GM18873 (cell line): ENCODE data around the gene ANXA11.
"Not testable (repeated sequence)": the region's sequence is repeated elsewhere in the genome, so short reads cannot be mapped to it uniquely, and the experiment has no call there.

ENCODE experiments used
- ATAC-seq: cut with Tn5 transposase; IDR thresholded peaks from one replicate; pipeline ENCODE4 v1.9.1; 2021; ENCODE audit warnings: mild to moderate bottlenecking, moderate library complexity, moderate number of reproducible peaks; ENCODE audit not compliant: unreplicated experiment, low FRiP score

The ANXA11 gene

DNA sequence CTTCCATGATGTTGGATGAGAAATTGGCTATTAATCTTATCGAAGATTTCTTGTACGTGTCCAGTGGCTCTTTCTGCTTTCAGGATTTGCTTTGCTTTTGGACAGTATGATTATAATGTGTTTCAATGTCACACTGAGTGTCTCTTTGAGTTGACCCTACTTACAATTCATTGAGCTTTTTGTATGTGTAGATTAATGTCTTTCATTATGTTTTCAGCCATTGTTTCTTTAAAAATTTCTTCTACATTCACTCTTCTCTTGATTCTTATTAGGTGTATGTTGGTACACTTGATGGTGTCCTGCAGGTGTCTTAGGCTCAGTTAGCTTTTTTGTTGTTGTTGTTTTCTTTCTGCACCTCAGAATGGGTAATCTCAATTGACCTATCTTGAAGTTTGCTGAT, 56.2 kb downstream of the ANXA11 start:
- ATAC-seq: no peak

GRCh38 chr10:80148166-80148805, 57.1 kb downstream of the ANXA11 start:
- ATAC-seq: no peak

- no peak for ATAC-seq
Observed at GRCh38 chr10:80146918-80147317, 58.4 kb downstream of the ANXA11 start.

DNA sequence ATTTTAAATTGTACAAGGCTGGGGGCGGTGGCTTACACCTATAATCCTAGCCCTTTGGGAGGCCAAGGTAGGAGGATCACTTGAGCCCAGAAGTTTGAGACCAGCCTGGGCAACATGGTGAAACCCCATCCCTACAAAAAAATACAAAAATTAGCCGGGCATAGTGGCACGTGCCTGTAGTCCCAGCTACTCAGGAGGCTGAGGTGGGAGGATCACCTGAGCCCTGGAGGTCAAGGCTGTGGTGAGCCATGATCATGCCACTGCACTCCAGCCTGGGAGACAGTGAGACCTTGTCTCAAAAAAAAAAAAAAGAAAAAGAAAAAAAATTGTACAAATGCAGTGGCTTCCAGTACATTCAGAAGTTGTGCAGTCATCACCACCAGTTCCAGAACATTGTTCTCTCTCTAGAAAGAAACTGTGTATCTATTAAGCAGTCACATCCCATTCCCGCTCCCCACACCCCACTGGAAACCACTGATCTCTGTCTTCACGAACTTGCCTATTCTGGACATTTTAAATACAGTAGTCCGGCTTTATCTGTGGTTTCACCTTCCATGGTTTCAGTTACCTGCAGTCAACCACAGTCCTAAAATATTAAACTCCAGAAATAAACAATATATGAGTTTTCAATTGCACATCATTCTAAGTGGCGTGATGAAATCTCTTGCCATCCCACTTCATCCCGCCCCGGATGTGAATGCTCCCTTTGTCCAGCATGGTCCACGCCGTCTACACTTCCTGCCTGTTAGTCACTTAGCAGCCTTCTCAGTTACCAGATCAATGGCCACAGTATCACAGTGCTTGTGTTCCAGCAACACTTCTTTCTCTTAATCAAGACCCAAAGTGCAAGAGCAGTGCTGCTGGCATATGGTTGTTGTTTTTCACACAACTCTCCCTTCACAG, 59.7 kb downstream of the ANXA11 start:
- not testable (repeated sequence) for ATAC-seq

GRCh38 chr10:80144696-80145131, 60.6 kb downstream of the ANXA11 start:
- ATAC-seq: peak; percentile 40

- peak; percentile 38 for ATAC-seq
Observed at GRCh38 chr10:80144067-80144695, 61.2 kb downstream of the ANXA11 start.

DNA sequence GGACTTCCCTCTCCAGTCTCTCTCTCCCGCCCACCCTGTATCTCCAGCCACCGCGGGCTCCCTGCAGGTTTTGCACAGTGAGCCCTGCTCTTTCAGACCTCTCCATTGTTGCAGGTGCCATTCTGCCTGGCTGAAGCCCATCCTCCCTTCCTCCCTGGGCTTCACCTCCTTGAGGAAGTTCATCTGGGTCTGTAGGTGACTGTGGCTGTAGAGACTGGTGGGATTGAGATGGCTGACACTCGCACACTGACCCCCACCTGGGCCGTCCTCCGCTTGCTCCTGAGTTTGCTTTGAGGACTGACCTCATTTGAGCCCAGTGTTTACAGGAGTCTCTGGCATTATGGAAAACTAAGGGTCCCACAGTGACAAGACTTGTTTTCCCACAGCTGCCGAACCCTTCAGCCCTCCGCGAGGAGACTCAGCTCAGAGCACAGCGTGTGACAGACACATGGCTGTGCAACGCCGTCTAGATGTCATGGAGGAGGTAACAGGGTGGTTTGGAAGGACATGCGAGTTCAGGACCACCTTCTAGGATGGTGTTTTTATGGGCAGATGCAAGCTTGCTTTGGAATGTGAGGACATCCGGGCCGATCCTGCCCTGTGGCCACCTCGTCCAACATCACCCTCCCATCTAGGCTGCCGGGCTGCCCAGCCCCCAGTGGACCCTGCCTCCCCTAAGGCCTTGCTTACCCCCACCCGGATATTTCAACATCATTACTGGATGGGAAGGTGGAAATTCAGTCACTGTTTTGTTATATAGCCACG, 63.5 kb downstream of the ANXA11 start:
- no peak for ATAC-seq

- no peak for ATAC-seq
Observed at GRCh38 chr10:80140251-80140650, 65.1 kb downstream of the ANXA11 start.

DNA sequence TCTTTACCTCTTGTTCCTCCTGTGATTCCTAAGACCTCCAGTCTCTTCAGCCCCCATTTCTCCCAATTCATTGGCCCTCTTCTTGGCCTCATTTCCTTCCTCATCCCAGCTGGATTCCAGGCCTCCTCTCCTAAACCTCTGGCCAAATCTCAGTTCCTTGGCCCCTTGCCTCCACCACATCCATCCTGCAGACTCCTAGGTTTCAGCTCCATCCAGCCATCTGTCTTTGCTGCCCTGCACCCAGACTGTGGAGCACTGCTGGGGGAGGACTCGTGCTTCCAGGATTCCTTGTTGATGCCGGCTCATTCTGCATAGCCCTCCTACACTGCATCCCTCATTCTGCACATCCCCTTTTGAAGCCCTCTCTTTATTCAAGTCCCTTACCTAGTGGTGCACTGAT, 66.1 kb downstream of the ANXA11 start:
- ATAC-seq: no peak

- no peak for ATAC-seq
Observed at GRCh38 chr10:80137920-80138319, 67.4 kb downstream of the ANXA11 start.

DNA sequence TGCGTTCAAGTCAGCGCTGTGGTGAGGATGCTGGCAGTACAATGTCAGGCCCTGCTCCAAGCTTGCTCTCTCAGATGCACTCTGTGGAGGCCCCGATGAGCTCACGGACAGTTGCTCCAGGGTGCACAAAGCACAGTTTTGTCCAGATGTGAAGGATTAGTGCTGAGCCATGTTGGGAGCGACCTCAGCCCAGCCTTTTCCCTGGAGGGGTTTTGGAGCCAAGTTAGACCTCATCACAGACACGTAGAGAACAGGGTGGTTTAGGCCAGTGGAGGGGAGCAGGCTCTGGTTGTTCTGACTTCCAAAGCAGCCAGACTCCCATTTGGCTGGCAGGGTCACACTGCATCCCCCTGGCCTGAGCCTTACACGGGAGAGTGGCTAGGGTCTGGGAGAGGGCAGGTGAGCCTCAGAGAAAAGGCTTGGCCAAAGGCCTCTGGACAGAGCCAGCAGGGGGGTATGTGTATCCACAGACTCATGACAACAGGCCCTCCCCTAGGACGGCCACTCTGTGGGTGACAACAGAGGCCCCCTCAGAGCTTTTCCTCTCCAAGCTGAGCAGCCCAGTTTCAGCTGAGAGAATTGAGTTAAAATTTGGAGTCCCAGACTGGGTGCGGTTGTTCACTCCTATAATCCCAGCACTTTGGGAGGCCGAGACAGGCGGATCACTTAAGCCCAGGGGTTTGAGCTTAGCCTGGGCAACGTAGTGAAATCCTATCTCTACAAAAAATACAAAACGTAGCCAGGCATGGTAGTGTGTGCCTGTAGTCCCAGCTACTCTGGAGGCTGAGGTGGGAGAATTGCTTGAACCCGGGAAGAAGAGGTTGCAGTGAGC, 68.1 kb downstream of the ANXA11 start:
- no peak for ATAC-seq

- ATAC-seq: no peak
Observed at GRCh38 chr10:80136134-80136571, 69.2 kb downstream of the ANXA11 start.

DNA sequence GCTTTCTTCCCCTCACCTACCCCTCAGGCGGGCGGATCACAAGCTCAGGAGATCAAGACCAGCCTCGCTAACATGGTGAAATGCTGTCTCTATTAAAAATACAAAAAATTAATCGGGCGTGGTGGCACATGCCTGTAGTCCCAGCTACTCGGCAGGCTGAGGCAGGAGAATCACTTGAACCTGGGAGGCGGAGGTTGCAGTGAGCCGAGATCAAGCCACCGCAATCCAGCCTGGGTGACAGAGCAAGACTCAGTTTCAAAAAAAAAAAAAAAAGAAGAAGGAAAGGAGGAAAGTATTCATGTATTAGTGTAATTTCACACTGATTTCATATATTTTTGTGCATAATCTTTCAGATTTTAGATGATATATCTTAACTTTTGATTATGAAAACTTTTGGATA, 71.7 kb downstream of the ANXA11 start:
- not testable (repeated sequence) for ATAC-seq

GRCh38 chr10:80133206-80133605, 72.1 kb downstream of the ANXA11 start:
- no peak for ATAC-seq

DNA sequence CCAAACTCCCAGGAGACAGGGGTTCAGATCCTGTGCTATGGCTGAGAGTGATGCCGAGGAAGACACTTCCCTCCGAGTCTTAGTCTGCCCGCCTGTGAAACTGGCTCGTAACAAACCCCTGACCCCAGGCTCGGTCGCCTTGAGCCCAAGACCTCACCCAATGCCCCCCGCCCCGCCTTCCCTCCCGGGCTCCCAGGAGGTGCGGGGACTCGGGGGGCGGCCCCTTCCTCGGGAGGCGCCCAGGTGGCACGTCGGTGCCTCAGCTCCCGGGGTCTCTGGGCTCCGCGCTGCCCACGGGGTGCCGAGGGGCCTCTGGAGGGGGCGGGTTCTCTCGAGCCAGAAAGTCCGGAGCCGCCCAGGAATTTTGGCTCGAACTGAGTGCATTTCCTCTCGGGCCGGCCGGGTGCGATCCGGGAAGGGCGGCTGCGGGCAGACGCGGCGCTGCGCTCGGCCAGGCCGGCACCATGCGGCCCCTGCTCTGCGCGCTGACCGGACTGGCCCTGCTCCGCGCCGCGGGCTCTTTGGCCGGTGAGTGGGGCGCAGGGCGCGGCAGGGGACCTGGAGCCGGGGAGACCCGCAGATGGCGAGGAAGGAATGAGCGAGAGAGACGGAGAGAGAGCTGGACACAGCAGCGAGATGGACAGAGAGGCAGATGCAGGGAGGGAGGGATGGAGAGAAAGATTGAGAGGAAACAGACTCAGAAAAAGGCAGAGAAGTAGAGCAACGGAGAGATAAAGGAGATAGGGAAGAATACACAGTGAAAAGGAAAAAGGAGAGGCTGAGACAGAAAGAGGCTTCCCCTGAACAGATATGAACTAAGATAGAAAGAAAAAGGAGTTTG, 72.8 kb downstream of the ANXA11 start, which contains the start of gene PLAC9:
Gene PLAC9 (plus strand): TSS at position 432 of the 841 bp plus-strand sequence. CDS start 33 bp downstream, at position 465.
- no peak for ATAC-seq

- no peak for ATAC-seq
Observed at GRCh38 chr10:80131499-80131901, 73.8 kb downstream of the ANXA11 start.

DNA sequence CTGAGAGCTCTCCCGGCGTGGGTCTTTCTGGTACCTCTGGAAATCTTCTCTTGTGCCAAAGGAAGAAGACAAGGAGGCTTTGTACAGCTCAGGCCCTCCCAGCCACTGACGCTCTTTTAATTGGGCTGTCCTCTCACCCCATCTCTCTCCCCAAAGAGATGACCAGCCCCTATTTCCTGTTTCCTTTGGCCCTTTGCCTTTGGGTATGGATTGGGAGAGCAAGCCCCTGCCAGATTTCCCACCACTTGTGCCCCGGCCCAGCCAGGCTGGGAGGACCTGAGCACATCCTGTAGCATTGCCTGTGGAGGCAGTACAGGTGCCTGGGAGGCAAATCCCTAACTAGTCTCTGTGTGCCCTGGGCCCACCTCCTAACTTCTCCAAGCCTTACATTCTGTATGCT, 78.5 kb downstream of the ANXA11 start:
- no peak for ATAC-seq

DNA sequence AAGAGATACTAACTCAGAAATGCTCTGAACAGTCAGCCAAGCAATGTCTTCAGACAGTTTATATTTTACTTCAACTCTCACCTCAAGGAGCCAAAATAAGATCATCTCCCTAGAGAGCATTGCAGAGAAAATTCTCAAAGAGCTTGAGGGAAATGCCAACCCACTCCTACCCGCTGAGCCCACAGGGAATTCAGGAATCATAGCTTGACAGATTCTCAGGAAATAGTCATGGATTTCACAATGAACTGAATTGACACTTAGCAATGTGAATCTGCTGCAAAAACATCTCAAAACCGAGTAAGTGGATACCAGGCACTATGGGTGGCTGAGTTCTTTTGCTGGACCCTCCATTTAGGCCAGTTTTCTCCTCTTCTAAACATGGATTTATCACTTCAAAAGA, 82.6 kb downstream of the ANXA11 start:
- ATAC-seq: no peak
